Fibroblast of peridontal ligament (primary cell): ENCODE measurements around the gene RIN3.
A peak's percentile ranks its signal among the peaks of the same experiment; 100 is the strongest.
"Not testable (repeated sequence)": the region's sequence is repeated elsewhere in the genome, so short reads cannot be mapped to it uniquely, and the experiment has no call there.

Source experiments
- DNase-seq: peaks from one replicate; pipeline ENCODE4 v3.0.0-alpha.2; 2010; ENCODE audit errors: extremely low read depth

RIN3 gene

GRCh38 chr14:92665661-92666110, 152.1 kb downstream of the RIN3 start:
- no peak for DNase-seq

GRCh38 chr14:92666251-92666650, 152.7 kb downstream of the RIN3 start:
- no peak for DNase-seq

- peak; percentile 16 for DNase-seq
Observed at GRCh38 chr14:92668276-92668973, 154.8 kb downstream of the RIN3 start.

- peak; percentile 96 for DNase-seq
Observed at GRCh38 chr14:92670160-92670559, 156.6 kb downstream of the RIN3 start.

GRCh38 chr14:92670643-92671366, 157.2 kb downstream of the RIN3 start:
- DNase-seq = no peak

GRCh38 chr14:92673601-92674150, 160.1 kb downstream of the RIN3 start:
- DNase-seq = no peak

- no peak for DNase-seq
Observed at GRCh38 chr14:92675421-92675820, 161.8 kb downstream of the RIN3 start.

GRCh38 chr14:92675976-92676375, 162.4 kb downstream of the RIN3 start:
- DNase-seq = no peak

- no peak for DNase-seq
Observed at GRCh38 chr14:92676403-92677086, 163.0 kb downstream of the RIN3 start.

GRCh38 chr14:92677087-92677668, 163.6 kb downstream of the RIN3 start:
- DNase-seq = no peak

GRCh38 chr14:92677955-92678354, 164.4 kb downstream of the RIN3 start:
- DNase-seq = no peak

- DNase-seq = no peak
Observed at GRCh38 chr14:92678766-92679165, 165.2 kb downstream of the RIN3 start.

GRCh38 chr14:92679246-92679645, 165.7 kb downstream of the RIN3 start:
- DNase-seq = no peak

- not testable (repeated sequence) for DNase-seq
Observed at GRCh38 chr14:92680330-92680729, 166.7 kb downstream of the RIN3 start.

GRCh38 chr14:92680781-92681650, 167.4 kb downstream of the RIN3 start:
- peak; percentile 79 for DNase-seq

- no peak for DNase-seq
Observed at GRCh38 chr14:92683041-92683440, 169.5 kb downstream of the RIN3 start.

- no peak for DNase-seq
Observed at GRCh38 chr14:92684801-92685560, 171.4 kb downstream of the RIN3 start.

- DNase-seq = no peak
Observed at GRCh38 chr14:92685784-92686355, 172.3 kb downstream of the RIN3 start.

- no peak for DNase-seq
Observed at GRCh38 chr14:92686411-92686899, 172.9 kb downstream of the RIN3 start.
